Muscle of back (tissue), 10 donors: ENCODE data around the gene PGBD5. TPM values are rescaled to one million over a fixed set of nuclear protein-coding genes. Genes with fewer than 3 reads are reported as not detected.

Source experiments
- polyA plus RNA-seq, 10 donors: library from polyadenylated mRNA; unstranded; fragments of 120-200 nt; gene quantifications; one replicate each; pipeline ENCODE4 v1.2.1, GENCODE V29; 2013; ENCODE audit not compliant: insufficient read length in 10 of 10

The PGBD5 gene
- polyA plus RNA-seq, 10 donors, result 5.2 to 39.1 (median 20.1) TPM

Other genes starting within 250 kb of the PGBD5 start
- 10 to 100 TPM; 18.1 to 26.2 (median 21.3) TPM for gene COG2, start 216.1 kb upstream of the PGBD5 start, polyA plus RNA-seq